ENCODE measurements around the gene ANP32A. TPM values are rescaled to one million over a fixed set of nuclear protein-coding genes. Genes with fewer than 3 reads are reported as not detected.

The ANP32A gene
- polyA plus RNA-seq, 1 donor (not counting 4 experiments of a cell fraction or from before 2014, with no cell fraction given) = 93.6 TPM

DNA sequence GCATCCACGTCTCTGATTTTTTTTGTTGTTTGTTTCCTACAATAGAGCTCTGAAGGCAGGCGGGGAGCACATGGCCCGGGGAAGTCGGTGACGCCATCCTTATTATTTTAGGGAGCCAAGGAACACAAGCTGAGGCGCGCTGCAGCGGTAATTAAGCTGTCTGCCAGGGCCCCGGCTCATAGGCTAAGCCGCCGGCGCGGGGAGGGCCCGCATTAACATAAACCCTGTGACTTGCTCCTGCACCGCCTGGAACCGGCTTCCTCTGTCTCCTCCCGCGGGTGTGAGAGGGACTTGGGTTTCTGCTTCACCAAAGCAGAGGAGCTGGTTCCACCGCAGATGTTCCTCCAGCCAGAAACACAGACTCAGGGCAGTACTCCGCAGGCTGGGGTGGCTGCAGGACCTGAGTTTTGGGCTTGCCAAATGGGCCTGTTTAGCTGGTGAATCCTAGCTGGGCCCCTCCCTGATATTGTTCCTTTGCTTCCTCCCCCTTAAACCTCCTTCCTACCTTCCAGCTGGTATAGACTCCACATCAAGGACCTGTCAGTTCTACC, 25.3 kb downstream of the ANP32A start:
- peak overlapping the region; percentile 63 for H3K27ac ChIP-seq (ENCODE audit: control insufficient read depth, insufficient read depth, low read length)
- peak overlapping the region; percentile 60 for H3K9ac ChIP-seq (ENCODE audit: control insufficient read depth, extremely low read depth, insufficient read depth, low read length)
- FAIRE-seq = peak; percentile 34
- H3K4me2 ChIP-seq (ENCODE audit: control insufficient read depth, extremely low read depth, insufficient read depth, low read depth, low read length) = peak overlapping the region; percentile 93
- dilution Hi-C loops (cut with MboI; ENCODE audit: extremely low pct_ligation_motif_present, low sequenced_read_pairs) = no loop called here
- peaks cover 1 to 4% of the 10 kb centered on the region in 2 experiments for H3K36me3 ChIP-seq (ENCODE audit: control insufficient read depth in 2 of 2, extremely low read depth in 1 of 2, insufficient read depth in 2 of 2, low read length in 2 of 2)
- peaks cover 30% of the 10 kb centered on the region for H3K4me1 ChIP-seq (ENCODE audit: control insufficient read depth, extremely low read depth, insufficient read depth, low read length)
- H4K20me1 ChIP-seq (ENCODE audit: control insufficient read depth, extremely low read depth, insufficient read depth, low read length) = peaks cover 2% of the 10 kb centered on the region
- peak overlapping the region; percentile 65 for H2AFZ ChIP-seq (ENCODE audit: control insufficient read depth, low read length)
- peak overlapping the region in 2 of 3 experiments; percentile 55 to 62 for H3K4me3 ChIP-seq (ENCODE audit: control insufficient read depth in 2 of 3, extremely low read depth in 1 of 3, insufficient read depth in 2 of 3, low read depth in 1 of 3, low read length in 3 of 3)
- H3K9me3 ChIP-seq (ENCODE audit: control insufficient read depth, low read depth, low read length) = no peaks in the 10 kb centered on the region
- peaks cover 78% of the 10 kb centered on the region for H3K79me2 ChIP-seq (ENCODE audit: control insufficient read depth, insufficient read depth, low read length)
- no peaks in the 10 kb centered on the region for H3K27me3 ChIP-seq (ENCODE audit: control insufficient read depth, extremely low read depth, insufficient read depth, low read length)
- TF ChIP-seq, protein P1, sequence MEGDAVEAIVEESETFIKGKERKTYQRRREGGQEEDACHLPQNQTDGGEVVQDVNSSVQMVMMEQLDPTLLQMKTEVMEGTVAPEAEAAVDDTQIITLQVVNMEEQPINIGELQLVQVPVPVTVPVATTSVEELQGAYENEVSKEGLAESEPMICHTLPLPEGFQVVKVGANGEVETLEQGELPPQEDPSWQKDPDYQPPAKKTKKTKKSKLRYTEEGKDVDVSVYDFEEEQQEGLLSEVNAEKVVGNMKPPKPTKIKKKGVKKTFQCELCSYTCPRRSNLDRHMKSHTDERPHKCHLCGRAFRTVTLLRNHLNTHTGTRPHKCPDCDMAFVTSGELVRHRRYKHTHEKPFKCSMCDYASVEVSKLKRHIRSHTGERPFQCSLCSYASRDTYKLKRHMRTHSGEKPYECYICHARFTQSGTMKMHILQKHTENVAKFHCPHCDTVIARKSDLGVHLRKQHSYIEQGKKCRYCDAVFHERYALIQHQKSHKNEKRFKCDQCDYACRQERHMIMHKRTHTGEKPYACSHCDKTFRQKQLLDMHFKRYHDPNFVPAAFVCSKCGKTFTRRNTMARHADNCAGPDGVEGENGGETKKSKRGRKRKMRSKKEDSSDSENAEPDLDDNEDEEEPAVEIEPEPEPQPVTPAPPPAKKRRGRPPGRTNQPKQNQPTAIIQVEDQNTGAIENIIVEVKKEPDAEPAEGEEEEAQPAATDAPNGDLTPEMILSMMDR (optimal IDR thresholded peaks at IDR 0.05 in 1 of 3, IDR thresholded peaks at IDR 0.05 in 1 of 3, conservative IDR thresholded peaks at IDR 0.05 in 1 of 3; ENCODE audit: extremely low read depth in 1 of 3, insufficient read depth in 2 of 3, low read length in 3 of 3) = no peak
- no peak for TF ChIP-seq EZH2 (IDR thresholded peaks at IDR 0.05; ENCODE audit: low read length)
- peaks cover 2% of the 10 kb centered on the region for H3K9me1 ChIP-seq (ENCODE audit: control insufficient read depth, extremely low read depth, insufficient read depth, low read length)
- DNase-seq (ENCODE audit: low read depth, low spot score) = peak; percentile 56

GRCh38 chr15:68794863-68795262, 25.8 kb downstream of the ANP32A start:
- dilution Hi-C loops (cut with MboI; ENCODE audit: extremely low pct_ligation_motif_present, low sequenced_read_pairs) = no loop called here
- Histone ChIP-seq H4K20me1 (ENCODE audit: control insufficient read depth, extremely low read depth, insufficient read depth, low read length) (peaks cover 2% of the 10 kb centered on the region), H3K4me1 (ENCODE audit: control insufficient read depth, extremely low read depth, insufficient read depth, low read length) (peaks cover 30% of the 10 kb centered on the region), H3K4me2 (ENCODE audit: control insufficient read depth, extremely low read depth, insufficient read depth, low read depth, low read length) (peak overlapping the region; percentile 93), H3K4me3 (ENCODE audit: control insufficient read depth in 2 of 3, extremely low read depth in 1 of 3, insufficient read depth in 2 of 3, low read depth in 1 of 3, low read length in 3 of 3) (peak overlapping the region in 1 of 3 experiments; percentile 45), H2AFZ (ENCODE audit: control insufficient read depth, low read length) (peak overlapping the region; percentile 14), H3K27ac (ENCODE audit: control insufficient read depth, insufficient read depth, low read length) (peak overlapping the region; percentile 56), H3K36me3 (ENCODE audit: control insufficient read depth in 2 of 2, extremely low read depth in 1 of 2, insufficient read depth in 2 of 2, low read length in 2 of 2) (peaks cover 1 to 4% of the 10 kb centered on the region in 2 experiments), H3K79me2 (ENCODE audit: control insufficient read depth, insufficient read depth, low read length) (peaks cover 80% of the 10 kb centered on the region), H3K9me3 (ENCODE audit: control insufficient read depth, low read depth, low read length) (no peaks in the 10 kb centered on the region), H3K27me3 (ENCODE audit: control insufficient read depth, extremely low read depth, insufficient read depth, low read length) (no peaks in the 10 kb centered on the region), H3K9ac (ENCODE audit: control insufficient read depth, extremely low read depth, insufficient read depth, low read length) (peak overlapping the region; percentile 60), H3K9me1 (ENCODE audit: control insufficient read depth, extremely low read depth, insufficient read depth, low read length) (peaks cover 2% of the 10 kb centered on the region)
- TF ChIP-seq EZH2 (IDR thresholded peaks at IDR 0.05; ENCODE audit: low read length) = no peak
- TF ChIP-seq, protein P1 (optimal IDR thresholded peaks at IDR 0.05 in 1 of 3, IDR thresholded peaks at IDR 0.05 in 1 of 3, conservative IDR thresholded peaks at IDR 0.05 in 1 of 3; ENCODE audit: extremely low read depth in 1 of 3, insufficient read depth in 2 of 3, low read length in 3 of 3) = peak in 1 of 3 experiments; percentile 15
- DNase-seq (ENCODE audit: low read depth, low spot score) = no peak
- no peak for FAIRE-seq
